Mesendoderm (in vitro differentiated cells): Measurements from ENCODE around the gene TNS3.

Experiments
- DNase-seq: peaks from one replicate; pipeline ENCODE4 v3.0.0; 2013
- H2AK5ac ChIP-seq: 2 replicates; pipeline ENCODE4 v1.6.1; 2013; ENCODE audit warnings: low read length, inconsistent platforms
- H2BK120ac ChIP-seq: 2 replicates; pipeline ENCODE4 v1.6.1; 2013; ENCODE audit warnings: low read depth, mild to moderate bottlenecking, low read length, moderate library complexity, mixed read lengths
- H2BK15ac ChIP-seq: replicated peaks from 2 replicates; pipeline ENCODE4 v1.6.1; 2013; ENCODE audit warnings: low read depth, mild to moderate bottlenecking, moderate library complexity
- H2BK5ac ChIP-seq: 2 replicates; pipeline ENCODE4 v1.6.1; 2013; ENCODE audit warnings: low read length, inconsistent platforms
- H3K18ac ChIP-seq: 2 replicates; pipeline ENCODE4 v1.6.1; 2013; ENCODE audit warnings: mild to moderate bottlenecking, low read length, mixed read lengths
- H3K23ac ChIP-seq: one replicate; pipeline ENCODE4 v1.6.1; 2013; ENCODE audit warnings: low read length
- H3K27ac ChIP-seq: 2 replicates; pipeline ENCODE4 v1.5.1; 2013; ENCODE audit warnings: low read depth, mild to moderate bottlenecking, inconsistent platforms, low read length, moderate library complexity
- H3K27me3 ChIP-seq: 2 replicates; pipeline ENCODE4 v1.6.1; 2013; ENCODE audit warnings: low read length, control low read depth, mild to moderate bottlenecking, inconsistent platforms; ENCODE audit not compliant: insufficient read depth, poor library complexity
- H3K36me3 ChIP-seq: 2 replicates; pipeline ENCODE4 v1.6.1; 2013; ENCODE audit warnings: low read length, inconsistent platforms; ENCODE audit not compliant: control insufficient read depth, insufficient read depth
- H3K4ac ChIP-seq: one replicate; pipeline ENCODE4 v1.6.1; 2013; ENCODE audit warnings: low read depth, mild to moderate bottlenecking, low read length, moderate library complexity
- H3K4me1 ChIP-seq: 2 replicates; pipeline ENCODE4 v1.6.1; 2013; ENCODE audit warnings: low read depth, low read length, inconsistent platforms; ENCODE audit not compliant: control insufficient read depth
- H3K4me2 ChIP-seq: 2 replicates; pipeline ENCODE4 v1.6.1; 2013; ENCODE audit warnings: low read length
- H3K4me3 ChIP-seq: 2 replicates; pipeline ENCODE4 v1.5.1; 2013; ENCODE audit warnings: mild to moderate bottlenecking, low read length
- H3K56ac ChIP-seq: one replicate; pipeline ENCODE4 v1.6.1; 2013; ENCODE audit warnings: low read length
- H3K79me1 ChIP-seq: 2 replicates; pipeline ENCODE4 v1.6.1; 2013; ENCODE audit warnings: low read length, inconsistent platforms
- H3K79me2 ChIP-seq: 2 replicates; pipeline ENCODE4 v1.6.1; 2013; ENCODE audit warnings: mild to moderate bottlenecking, low read length; ENCODE audit not compliant: control insufficient read depth, insufficient read depth
- H3K9ac ChIP-seq: 2 replicates; pipeline ENCODE4 v1.6.1; 2013; ENCODE audit warnings: low read length, inconsistent platforms
- H4K5ac ChIP-seq: one replicate; pipeline ENCODE4 v1.6.1; 2013; ENCODE audit warnings: low read length
- H4K8ac ChIP-seq: one replicate; pipeline ENCODE4 v1.6.1; 2013; ENCODE audit warnings: low read depth, mild to moderate bottlenecking, control low read depth, low read length, moderate library complexity
- WGBS: extraction: QIAGEN DNeasy Blood & Tissue Kit; methylation state at CpG from one replicate; pipeline ENCODE4 v1.1.7; 2013; ENCODE audit warnings: low lambda C conversion rate, missing lambda C conversion rate; ENCODE audit not compliant: insufficient coverage; ENCODE audit errors: extremely low coverage; 5-methylcytosine and 5-hydroxymethylcytosine counted together

Gene TNS3

GRCh38 chr7:47295606-47296005, 286.3 kb downstream of the TNS3 start:
- H2BK5ac ChIP-seq, result no peak overlapping the region
- no peak overlapping the region for H2BK120ac ChIP-seq
- no peaks in the 10 kb centered on the region for H3K27me3 ChIP-seq
- no peak overlapping the region for H3K4ac ChIP-seq
- WGBS, result no CpG with 5 or more reads among the region's 7 CpGs
- H3K79me2 ChIP-seq, result no peaks in the 10 kb centered on the region
- no peak overlapping the region for H4K8ac ChIP-seq
- H3K4me3 ChIP-seq, result no peak overlapping the region
- H3K4me1 ChIP-seq, result no peaks in the 10 kb centered on the region
- no peak overlapping the region for H2BK15ac ChIP-seq
- no peak overlapping the region for H3K27ac ChIP-seq
- no peak overlapping the region for H3K56ac ChIP-seq
- H2AK5ac ChIP-seq, result no peak overlapping the region
- no peaks in the 10 kb centered on the region for H3K36me3 ChIP-seq
- H3K18ac ChIP-seq, result no peak overlapping the region
- no peak for DNase-seq
- no peak overlapping the region for H3K23ac ChIP-seq
- H3K9ac ChIP-seq, result no peak overlapping the region
- no peak overlapping the region for H4K5ac ChIP-seq
- no peaks in the 10 kb centered on the region for H3K79me1 ChIP-seq
- no peak overlapping the region for H3K4me2 ChIP-seq

- Histone ChIP-seq H4K5ac (no peak overlapping the region), H3K79me1 (no peaks in the 10 kb centered on the region), H3K9ac (no peak overlapping the region), H3K36me3 (no peaks in the 10 kb centered on the region), H3K4me1 (no peaks in the 10 kb centered on the region), H4K8ac (no peak overlapping the region), H3K4me2 (no peak overlapping the region), H2BK15ac (no peak overlapping the region), H3K4me3 (no peak overlapping the region), H2BK5ac (no peak overlapping the region), H3K4ac (no peak overlapping the region), H3K79me2 (no peaks in the 10 kb centered on the region), H2BK120ac (no peak overlapping the region), H3K23ac (no peak overlapping the region), H3K18ac (no peak overlapping the region), H3K27ac (no peak overlapping the region), H3K56ac (no peak overlapping the region), H2AK5ac (no peak overlapping the region), H3K27me3 (no peaks in the 10 kb centered on the region)
- DNase-seq, result no peak
- no CpG with 5 or more reads among the region's 4 CpGs for WGBS
Observed at GRCh38 chr7:47294556-47295222, 287.2 kb downstream of the TNS3 start.

- H3K79me2 ChIP-seq, result no peaks in the 10 kb centered on the region
- DNase-seq, result no peak
- H3K4me1 ChIP-seq, result no peaks in the 10 kb centered on the region
- no peak overlapping the region for H3K23ac ChIP-seq
- no peak overlapping the region for H4K8ac ChIP-seq
- no peaks in the 10 kb centered on the region for H3K36me3 ChIP-seq
- H3K4me2 ChIP-seq, result no peak overlapping the region
- no peak overlapping the region for H3K4ac ChIP-seq
- H3K27ac ChIP-seq, result no peak overlapping the region
- no peak overlapping the region for H2BK120ac ChIP-seq
- no peak overlapping the region for H3K9ac ChIP-seq
- no peak overlapping the region for H3K4me3 ChIP-seq
- H2BK15ac ChIP-seq, result no peak overlapping the region
- H3K56ac ChIP-seq, result no peak overlapping the region
- no CpG with 5 or more reads among the region's 6 CpGs for WGBS
- no peaks in the 10 kb centered on the region for H3K79me1 ChIP-seq
- H4K5ac ChIP-seq, result no peak overlapping the region
- no peak overlapping the region for H2AK5ac ChIP-seq
- no peak overlapping the region for H3K18ac ChIP-seq
- no peak overlapping the region for H2BK5ac ChIP-seq
- no peaks in the 10 kb centered on the region for H3K27me3 ChIP-seq
Observed at GRCh38 chr7:47293884-47294555, 287.9 kb downstream of the TNS3 start.

- Histone ChIP-seq H3K56ac (no peak overlapping the region), H2BK5ac (no peak overlapping the region), H2BK120ac (no peak overlapping the region), H3K18ac (no peak overlapping the region), H4K8ac (no peak overlapping the region), H2BK15ac (no peak overlapping the region), H3K23ac (no peak overlapping the region), H3K4me3 (no peak overlapping the region), H3K4ac (no peak overlapping the region), H4K5ac (no peak overlapping the region), H2AK5ac (no peak overlapping the region), H3K27me3 (no peaks in the 10 kb centered on the region), H3K4me1 (no peaks in the 10 kb centered on the region), H3K9ac (no peak overlapping the region), H3K79me2 (no peaks in the 10 kb centered on the region), H3K36me3 (no peaks in the 10 kb centered on the region), H3K79me1 (no peaks in the 10 kb centered on the region), H3K27ac (no peak overlapping the region), H3K4me2 (no peak overlapping the region)
- no CpG with 5 or more reads among the region's 4 CpGs for WGBS
- no peak for DNase-seq
Observed at GRCh38 chr7:47292832-47293309, 289.0 kb downstream of the TNS3 start.

- Histone ChIP-seq H3K4me3 (no peak overlapping the region), H3K56ac (no peak overlapping the region), H2BK5ac (no peak overlapping the region), H2BK120ac (no peak overlapping the region), H3K4ac (no peak overlapping the region), H3K9ac (no peak overlapping the region), H3K23ac (no peak overlapping the region), H3K36me3 (no peaks in the 10 kb centered on the region), H2AK5ac (no peak overlapping the region), H3K79me2 (no peaks in the 10 kb centered on the region), H3K27ac (no peak overlapping the region), H4K8ac (no peak overlapping the region), H3K18ac (no peak overlapping the region), H4K5ac (no peak overlapping the region), H3K79me1 (no peaks in the 10 kb centered on the region), H3K4me1 (no peaks in the 10 kb centered on the region), H2BK15ac (no peak overlapping the region), H3K4me2 (no peak overlapping the region), H3K27me3 (no peaks in the 10 kb centered on the region)
- DNase-seq, result no peak
- no CpG with 5 or more reads among the region's 4 CpGs for WGBS
Observed at GRCh38 chr7:47291461-47292081, 290.3 kb downstream of the TNS3 start.
